ENCODE data around the gene RCN2. TPM values are rescaled to one million over a fixed set of nuclear protein-coding genes. Genes with fewer than 3 reads are reported as not detected.

Gene RCN2
- total and polyA plus RNA-seq, 2 donors (not counting 1 experiment from before 2014, with no cell fraction given) = 46.6 to 106 TPM

DNA sequence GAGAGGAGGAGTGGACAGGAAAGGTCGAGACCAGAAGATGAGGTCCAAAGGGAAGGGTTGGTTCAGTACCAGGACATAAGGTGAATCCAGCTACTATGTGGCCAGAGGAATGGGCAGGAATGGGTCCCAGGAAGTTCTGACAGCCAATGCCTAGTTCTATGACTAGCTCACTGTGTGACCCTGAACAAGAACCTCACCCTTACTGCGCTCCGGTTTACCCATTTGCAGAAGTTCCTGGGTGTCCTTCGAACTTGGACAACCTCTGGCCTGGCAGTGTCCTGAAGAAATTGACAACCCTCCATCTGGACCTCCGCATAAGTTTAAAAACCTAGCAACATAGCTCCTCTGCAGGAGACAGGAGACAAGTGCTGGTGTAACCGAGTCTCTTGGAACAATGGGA lies 51.2 kb downstream of the RCN2 start:
- no peaks in the 10 kb centered on the region for H3K27me3 ChIP-seq (ENCODE audit: control insufficient read depth, insufficient read depth, low read length)
- peaks cover 2% of the 10 kb centered on the region for H3K4me1 ChIP-seq (ENCODE audit: control insufficient read depth, extremely low read depth, insufficient read depth, low read length)
- no peak overlapping the region for H3K4me2 ChIP-seq (ENCODE audit: extremely low read depth, insufficient read depth, low read length)
- H3K9me3 ChIP-seq (ENCODE audit: control insufficient read depth, insufficient read depth, low read depth, low read length) = no peaks in the 10 kb centered on the region
- no peak overlapping the region for H2AFZ ChIP-seq (ENCODE audit: low read length)
- H3K4me3 ChIP-seq (replicated peaks in 1 of 4; ENCODE audit: control extremely low read depth in 1 of 4, insufficient read depth in 1 of 4, low read depth in 3 of 4, low read length in 4 of 4) = no peak overlapping the region
- DNase-seq (ENCODE audit: low read depth in 2 of 2) = no peak
- no peaks in the 10 kb centered on the region for H4K20me1 ChIP-seq (ENCODE audit: control insufficient read depth, extremely low read depth, insufficient read depth, low read length)
- no peak overlapping the region for H3K9ac ChIP-seq (ENCODE audit: insufficient read depth, low read length)
- no peaks in the 10 kb centered on the region for H3K79me2 ChIP-seq (ENCODE audit: control insufficient read depth, insufficient read depth, low read length)
- TF ChIP-seq, protein P1, sequence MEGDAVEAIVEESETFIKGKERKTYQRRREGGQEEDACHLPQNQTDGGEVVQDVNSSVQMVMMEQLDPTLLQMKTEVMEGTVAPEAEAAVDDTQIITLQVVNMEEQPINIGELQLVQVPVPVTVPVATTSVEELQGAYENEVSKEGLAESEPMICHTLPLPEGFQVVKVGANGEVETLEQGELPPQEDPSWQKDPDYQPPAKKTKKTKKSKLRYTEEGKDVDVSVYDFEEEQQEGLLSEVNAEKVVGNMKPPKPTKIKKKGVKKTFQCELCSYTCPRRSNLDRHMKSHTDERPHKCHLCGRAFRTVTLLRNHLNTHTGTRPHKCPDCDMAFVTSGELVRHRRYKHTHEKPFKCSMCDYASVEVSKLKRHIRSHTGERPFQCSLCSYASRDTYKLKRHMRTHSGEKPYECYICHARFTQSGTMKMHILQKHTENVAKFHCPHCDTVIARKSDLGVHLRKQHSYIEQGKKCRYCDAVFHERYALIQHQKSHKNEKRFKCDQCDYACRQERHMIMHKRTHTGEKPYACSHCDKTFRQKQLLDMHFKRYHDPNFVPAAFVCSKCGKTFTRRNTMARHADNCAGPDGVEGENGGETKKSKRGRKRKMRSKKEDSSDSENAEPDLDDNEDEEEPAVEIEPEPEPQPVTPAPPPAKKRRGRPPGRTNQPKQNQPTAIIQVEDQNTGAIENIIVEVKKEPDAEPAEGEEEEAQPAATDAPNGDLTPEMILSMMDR (conservative IDR thresholded peaks at IDR 0.05 in 1 of 2, IDR thresholded peaks at IDR 0.05 in 1 of 2; ENCODE audit: low read depth in 1 of 2, low read length in 2 of 2) = no peak
- TF ChIP-seq EZH2 (IDR thresholded peaks at IDR 0.05; ENCODE audit: low read length, missing control alignments) = no peak
- no peak overlapping the region for H3K27ac ChIP-seq (ENCODE audit: insufficient read depth, low read length)
- no peaks in the 10 kb centered on the region for H3K36me3 ChIP-seq (ENCODE audit: control insufficient read depth, insufficient read depth, low read length)

DNA sequence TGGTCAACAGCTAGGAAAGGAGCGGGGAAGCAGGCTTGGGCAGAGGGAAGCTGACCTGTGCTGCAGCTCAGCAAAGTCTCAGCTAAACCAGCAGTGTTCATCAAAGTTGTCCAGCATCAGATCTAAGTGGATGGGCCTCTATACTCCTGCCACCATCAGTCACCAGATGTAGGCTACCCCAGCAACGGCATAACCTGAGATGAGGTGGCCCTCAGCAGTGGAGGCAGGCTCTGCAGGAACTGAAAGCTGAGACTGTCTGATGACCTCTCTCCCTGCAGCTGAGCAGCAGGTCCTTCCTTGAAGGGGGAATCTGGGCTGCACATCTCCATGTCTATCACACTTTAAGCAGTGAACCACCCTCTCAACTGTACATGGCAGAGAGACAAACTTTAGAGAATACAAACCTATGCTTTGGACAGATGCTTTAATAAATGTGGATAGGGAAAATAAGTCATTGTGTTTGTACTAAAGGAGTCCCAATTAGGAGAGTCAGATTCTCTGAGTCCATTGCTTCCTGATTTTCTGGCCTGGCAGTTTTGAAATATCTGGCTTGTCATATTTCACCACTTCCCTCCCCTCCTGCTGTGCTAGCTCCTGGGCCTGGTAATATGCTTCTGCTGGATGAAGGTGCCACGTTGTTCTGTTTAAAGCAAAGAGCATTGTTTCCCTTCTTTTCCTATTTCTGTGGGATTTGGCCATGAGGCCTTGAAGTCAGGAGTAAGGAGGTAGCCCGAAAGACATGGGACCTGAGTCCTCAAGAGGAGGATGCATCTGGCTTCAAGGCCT lies 52.2 kb downstream of the RCN2 start:
- Histone ChIP-seq H3K27ac (ENCODE audit: insufficient read depth, low read length) (no peak overlapping the region), H3K27me3 (ENCODE audit: control insufficient read depth, insufficient read depth, low read length) (peaks cover 4% of the 10 kb centered on the region), H3K79me2 (ENCODE audit: control insufficient read depth, insufficient read depth, low read length) (no peaks in the 10 kb centered on the region), H3K9me3 (ENCODE audit: control insufficient read depth, insufficient read depth, low read depth, low read length) (no peaks in the 10 kb centered on the region), H2AFZ (ENCODE audit: low read length) (no peak overlapping the region), H3K4me2 (ENCODE audit: extremely low read depth, insufficient read depth, low read length) (no peak overlapping the region), H3K4me3 (replicated peaks in 1 of 4; ENCODE audit: control extremely low read depth in 1 of 4, insufficient read depth in 1 of 4, low read depth in 3 of 4, low read length in 4 of 4) (no peak overlapping the region), H3K36me3 (ENCODE audit: control insufficient read depth, insufficient read depth, low read length) (no peaks in the 10 kb centered on the region), H3K4me1 (ENCODE audit: control insufficient read depth, extremely low read depth, insufficient read depth, low read length) (peaks cover 2% of the 10 kb centered on the region), H3K9ac (ENCODE audit: insufficient read depth, low read length) (no peak overlapping the region), H4K20me1 (ENCODE audit: control insufficient read depth, extremely low read depth, insufficient read depth, low read length) (no peaks in the 10 kb centered on the region)
- DNase-seq (ENCODE audit: low read depth in 2 of 2) = no peak
- TF ChIP-seq, protein P1 (conservative IDR thresholded peaks at IDR 0.05 in 1 of 2, IDR thresholded peaks at IDR 0.05 in 1 of 2; ENCODE audit: low read depth in 1 of 2, low read length in 2 of 2) = no peak
- TF ChIP-seq EZH2 (IDR thresholded peaks at IDR 0.05; ENCODE audit: low read length, missing control alignments) = no peak

GRCh38 chr15:76986743-76987142 lies 55.2 kb downstream of the RCN2 start:
- Histone ChIP-seq H3K27ac (ENCODE audit: insufficient read depth, low read length) (no peak overlapping the region), H3K9me3 (ENCODE audit: control insufficient read depth, insufficient read depth, low read depth, low read length) (no peaks in the 10 kb centered on the region), H3K36me3 (ENCODE audit: control insufficient read depth, insufficient read depth, low read length) (no peaks in the 10 kb centered on the region)

More at GRCh38 chr15:76986743-76987142, 55.2 kb downstream of the RCN2 start:
- TF ChIP-seq EZH2 (IDR thresholded peaks at IDR 0.05; ENCODE audit: low read length, missing control alignments) = no peak
- TF ChIP-seq, protein P1 (conservative IDR thresholded peaks at IDR 0.05 in 1 of 2, IDR thresholded peaks at IDR 0.05 in 1 of 2; ENCODE audit: low read depth in 1 of 2, low read length in 2 of 2) = no peak
- no peak overlapping the region for H3K4me2 ChIP-seq (ENCODE audit: extremely low read depth, insufficient read depth, low read length)
- no peak overlapping the region for H3K9ac ChIP-seq (ENCODE audit: insufficient read depth, low read length)
- DNase-seq (ENCODE audit: low read depth in 2 of 2) = no peak
- H3K27me3 ChIP-seq (ENCODE audit: control insufficient read depth, insufficient read depth, low read length) = peaks cover 4% of the 10 kb centered on the region
- H2AFZ ChIP-seq (ENCODE audit: low read length) = no peak overlapping the region
- no peak overlapping the region for H3K4me3 ChIP-seq (replicated peaks in 1 of 4; ENCODE audit: control extremely low read depth in 1 of 4, insufficient read depth in 1 of 4, low read depth in 3 of 4, low read length in 4 of 4)
- no peaks in the 10 kb centered on the region for H3K79me2 ChIP-seq (ENCODE audit: control insufficient read depth, insufficient read depth, low read length)
- no peaks in the 10 kb centered on the region for H3K4me1 ChIP-seq (ENCODE audit: control insufficient read depth, extremely low read depth, insufficient read depth, low read length)
- no peaks in the 10 kb centered on the region for H4K20me1 ChIP-seq (ENCODE audit: control insufficient read depth, extremely low read depth, insufficient read depth, low read length)

All from fibroblast of lung (primary cell).